Measurements from ENCODE around the gene NDUFS1.

Gene NDUFS1

DNA sequence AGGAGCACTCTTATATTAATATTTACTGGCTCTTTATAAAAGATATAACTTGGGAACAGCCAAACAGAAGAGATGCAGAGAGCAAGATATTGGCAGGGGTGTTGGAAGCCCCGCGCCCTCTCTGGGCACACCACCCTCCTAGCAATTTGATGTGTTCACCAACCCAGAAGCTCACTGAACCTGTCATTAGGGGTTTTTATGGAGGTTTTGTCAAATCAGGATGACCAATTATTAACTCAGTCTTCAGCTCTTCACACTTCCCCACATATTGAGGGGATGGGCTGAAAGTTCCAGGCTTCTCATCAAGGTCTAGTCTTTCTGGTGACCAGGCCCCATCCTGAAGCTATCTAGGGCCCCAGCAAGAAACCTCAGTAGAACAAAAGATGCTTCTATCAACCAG is 62.4 kb downstream of the NDUFS1 start:
- Histone ChIP-seq H3K27ac (ENCODE audit: low read depth, low read length) (no peak overlapping the region), H3K4me1 (ENCODE audit: insufficient read depth, low read length) (peaks cover 11% of the 10 kb centered on the region; the same call in 1 of the 2 replicates)
- 92% methylated on average over 2 of the region's 2 CpGs for WGBS

DNA sequence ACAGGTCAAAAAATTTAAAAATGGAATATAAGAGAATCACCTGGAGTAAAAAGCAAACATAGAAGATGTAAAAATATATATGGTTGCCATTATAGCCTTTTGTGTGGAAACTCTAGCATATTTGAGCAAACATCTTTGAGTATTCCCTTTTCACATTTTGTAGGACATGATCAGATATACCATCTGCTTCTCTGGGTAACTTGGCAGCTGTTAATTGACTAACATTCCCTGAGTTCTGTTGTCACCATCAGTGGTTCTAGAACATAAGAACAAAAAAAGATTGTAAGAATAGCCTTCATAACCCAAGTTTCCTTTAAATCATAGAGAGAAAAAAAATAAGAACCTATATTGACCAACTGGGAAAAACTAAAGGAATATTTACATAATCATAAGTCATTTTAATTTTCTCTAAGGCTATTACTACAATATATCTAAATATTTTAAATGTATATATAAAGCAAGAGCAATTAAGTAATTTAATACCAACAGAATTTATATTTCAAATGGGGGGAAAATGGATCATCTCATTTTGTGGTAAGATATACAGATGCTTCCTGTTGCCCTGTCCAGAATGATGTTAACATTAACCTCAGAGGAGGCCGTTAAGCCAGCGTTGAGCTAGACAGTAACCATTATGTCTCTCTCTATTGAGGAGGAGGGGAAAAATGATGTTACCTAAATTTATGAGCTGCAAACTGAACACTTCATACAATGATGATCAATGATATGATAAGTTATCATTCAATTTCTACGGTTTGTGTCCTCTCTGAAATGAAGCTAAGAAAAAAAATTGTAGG is 63.5 kb downstream of the NDUFS1 start:
- H3K9me3 ChIP-seq (ENCODE audit: insufficient read depth, low read depth, low read length) = no peaks in the 10 kb centered on the region
- H3K27me3 ChIP-seq (ENCODE audit: insufficient read depth, low read length) = no peaks in the 10 kb centered on the region
- H3K36me3 ChIP-seq (ENCODE audit: insufficient read depth, low read length) = peaks cover 2% of the 10 kb centered on the region; the same call in 1 of the 2 replicates
- 95% methylated on average over 3 of the region's 3 CpGs for WGBS
- no peak overlapping the region for H3K27ac ChIP-seq (ENCODE audit: low read depth, low read length)
- peaks cover 11% of the 10 kb centered on the region; the same call in 1 of the 2 replicates for H3K4me1 ChIP-seq (ENCODE audit: insufficient read depth, low read length)
- no peak overlapping the region for H3K4me3 ChIP-seq (ENCODE audit: low read length)
- H3K9ac ChIP-seq (ENCODE audit: low read depth, low read length) = no peak overlapping the region

More for the DNA sequence above, 62.4 kb downstream of the NDUFS1 start:
- Histone ChIP-seq H3K4me3 (ENCODE audit: low read length) (no peak overlapping the region), H3K9me3 (ENCODE audit: insufficient read depth, low read depth, low read length) (no peaks in the 10 kb centered on the region), H3K27me3 (ENCODE audit: insufficient read depth, low read length) (no peaks in the 10 kb centered on the region), H3K36me3 (ENCODE audit: insufficient read depth, low read length) (no peaks in the 10 kb centered on the region), H3K9ac (ENCODE audit: low read depth, low read length) (no peak overlapping the region)

DNA sequence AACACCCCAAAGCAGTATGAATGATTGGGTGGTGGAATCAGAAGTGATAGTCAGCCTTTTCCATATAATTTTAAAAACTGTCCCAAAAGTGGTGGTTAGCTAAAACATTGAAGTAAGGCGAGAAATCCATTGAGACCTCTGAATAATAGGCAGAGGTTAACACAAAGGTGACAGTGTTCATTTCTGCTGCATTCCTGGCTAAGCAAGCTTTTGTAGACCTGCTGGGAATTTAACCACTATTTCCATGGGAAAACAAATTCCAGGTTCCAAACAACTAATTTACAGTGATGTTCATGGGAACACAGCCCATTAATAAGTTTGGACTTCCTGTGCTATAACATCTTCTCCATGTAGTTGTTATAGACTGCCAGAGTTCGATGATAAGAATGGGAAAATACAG is 66.9 kb downstream of the NDUFS1 start:
- 97% methylated on average over 2 of the region's 2 CpGs for WGBS
- Histone ChIP-seq H3K9ac (ENCODE audit: low read depth, low read length) (no peak overlapping the region), H3K4me1 (ENCODE audit: insufficient read depth, low read length) (peaks cover 13% of the 10 kb centered on the region; the same call in 1 of the 2 replicates), H3K27ac (ENCODE audit: low read depth, low read length) (no peak overlapping the region), H3K27me3 (ENCODE audit: insufficient read depth, low read length) (no peaks in the 10 kb centered on the region), H3K36me3 (ENCODE audit: insufficient read depth, low read length) (peaks cover 20% of the 10 kb centered on the region), H3K9me3 (ENCODE audit: insufficient read depth, low read depth, low read length) (no peaks in the 10 kb centered on the region), H3K4me3 (ENCODE audit: low read length) (no peak overlapping the region)

- H3K4me3 ChIP-seq (ENCODE audit: low read length) = 0 out of 2 replicates have a peak overlapping the region, but pooled peaks have one; percentile 11
- H3K27me3 ChIP-seq (ENCODE audit: insufficient read depth, low read length) = no peaks in the 10 kb centered on the region
- H3K9ac ChIP-seq (ENCODE audit: low read depth, low read length) = no peak overlapping the region
- H3K27ac ChIP-seq (ENCODE audit: low read depth, low read length) = no peak overlapping the region
- no peaks in the 10 kb centered on the region for H3K9me3 ChIP-seq (ENCODE audit: insufficient read depth, low read depth, low read length)
- H3K4me1 ChIP-seq (ENCODE audit: insufficient read depth, low read length) = peaks cover 17% of the 10 kb centered on the region; the same call in 1 of the 2 replicates
- H3K36me3 ChIP-seq (ENCODE audit: insufficient read depth, low read length) = peaks cover 20% of the 10 kb centered on the region
These were observed 71.0 kb downstream of the NDUFS1 start for GRCh38 chr2:206088248-206088647.

DNA sequence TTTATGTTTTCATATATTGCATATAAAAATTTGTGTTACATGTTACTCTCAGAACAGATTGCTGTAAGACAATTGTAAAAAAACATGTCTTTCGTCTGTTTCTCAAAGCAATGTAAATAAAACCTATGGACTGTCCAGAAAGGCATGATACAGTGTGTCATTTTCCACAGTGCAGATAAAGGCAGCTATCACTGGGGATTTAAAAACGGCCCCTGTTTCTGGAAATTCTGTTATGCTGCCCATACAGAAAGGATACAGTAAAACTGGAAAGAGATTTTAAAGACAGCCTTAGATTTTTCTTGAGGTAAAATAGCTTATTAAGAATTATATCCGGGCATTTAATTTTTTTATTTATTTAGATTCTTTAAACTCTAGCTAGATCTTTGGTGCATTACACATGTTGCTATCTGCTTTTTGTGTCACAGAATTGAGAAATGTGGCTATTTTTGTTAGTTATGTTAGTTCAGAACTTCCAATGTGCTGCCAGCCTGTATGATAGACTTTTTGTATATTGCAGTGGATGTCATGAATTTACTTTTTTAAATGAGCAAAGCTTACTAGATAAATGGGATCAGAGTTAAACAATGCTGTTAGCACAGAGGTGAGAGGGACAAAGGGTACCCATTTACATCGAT is 72.4 kb downstream of the NDUFS1 start:
- H3K36me3 ChIP-seq (ENCODE audit: insufficient read depth, low read length) = peaks cover 20% of the 10 kb centered on the region
- H3K9me3 ChIP-seq (ENCODE audit: insufficient read depth, low read depth, low read length) = no peaks in the 10 kb centered on the region
- H3K27ac ChIP-seq (ENCODE audit: low read depth, low read length) = peak overlapping the region; percentile 96; the same call in 1 of the 2 replicates
- H3K4me1 ChIP-seq (ENCODE audit: insufficient read depth, low read length) = peaks cover 21% of the 10 kb centered on the region
- H3K27me3 ChIP-seq (ENCODE audit: insufficient read depth, low read length) = no peaks in the 10 kb centered on the region
- 27% methylated on average over 3 of the region's 4 CpGs for WGBS
- H3K4me3 ChIP-seq (ENCODE audit: low read length) = peak overlapping the region; percentile 95
- H3K9ac ChIP-seq (ENCODE audit: low read depth, low read length) = peak overlapping the region; percentile 96

DNA sequence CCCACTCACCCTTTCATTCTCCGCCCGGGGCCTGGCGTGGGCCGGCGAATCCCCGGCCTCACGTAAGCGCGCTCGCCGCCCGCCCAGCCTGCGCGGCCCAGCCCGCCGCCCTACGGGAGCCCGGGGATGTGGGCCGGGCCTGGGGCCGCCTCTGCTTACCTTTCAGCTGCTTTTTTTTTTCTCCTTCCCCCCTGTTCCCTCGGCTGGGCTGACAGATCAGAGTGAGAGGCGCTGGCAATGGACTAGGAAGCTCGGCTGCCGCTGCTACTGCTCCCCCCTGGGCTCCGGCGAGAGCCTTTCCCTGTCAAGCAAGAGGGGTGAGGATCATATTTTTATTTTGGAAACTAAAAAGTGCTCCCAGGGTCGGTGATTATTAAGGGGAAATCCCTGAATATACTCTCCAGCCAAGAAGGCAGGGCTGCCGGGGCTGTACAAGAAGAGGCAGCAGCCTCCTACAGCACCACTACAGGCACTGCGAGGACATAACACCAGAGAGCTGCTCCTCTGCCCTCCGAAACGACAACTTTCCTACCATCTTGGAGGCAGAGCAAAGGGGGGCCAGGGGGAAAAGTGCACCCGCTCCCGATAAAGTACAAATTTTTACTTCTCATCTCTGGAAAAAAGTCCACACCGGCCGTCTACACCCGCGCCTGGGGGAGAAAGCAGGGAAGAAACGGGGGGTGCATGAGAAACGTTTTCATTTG is 73.3 kb downstream of the NDUFS1 start, which contains the start of gene INO80D:
INO80D (minus strand) TSS at position 433 of the 704 bp plus-strand sequence. CDS start 23,158 bp downstream, outside the sequence.
- peaks cover 29% of the 10 kb centered on the region for H3K4me1 ChIP-seq (ENCODE audit: insufficient read depth, low read length)
- peaks cover 19% of the 10 kb centered on the region for H3K36me3 ChIP-seq (ENCODE audit: insufficient read depth, low read length)
- peak within 1 kb of the TSS; percentile 96 for H3K27ac ChIP-seq (ENCODE audit: low read depth, low read length)
- H3K4me3 ChIP-seq (ENCODE audit: low read length) = peak within 1 kb of the TSS; percentile 95
- WGBS = under 1% methylated on average over 37 of the region's 39 CpGs
- no peaks in the 10 kb centered on the region for H3K9me3 ChIP-seq (ENCODE audit: insufficient read depth, low read depth, low read length)
- H3K9ac ChIP-seq (ENCODE audit: low read depth, low read length) = peak within 1 kb of the TSS; percentile 96
- H3K27me3 ChIP-seq (ENCODE audit: insufficient read depth, low read length) = no peaks in the 10 kb centered on the region

DNA sequence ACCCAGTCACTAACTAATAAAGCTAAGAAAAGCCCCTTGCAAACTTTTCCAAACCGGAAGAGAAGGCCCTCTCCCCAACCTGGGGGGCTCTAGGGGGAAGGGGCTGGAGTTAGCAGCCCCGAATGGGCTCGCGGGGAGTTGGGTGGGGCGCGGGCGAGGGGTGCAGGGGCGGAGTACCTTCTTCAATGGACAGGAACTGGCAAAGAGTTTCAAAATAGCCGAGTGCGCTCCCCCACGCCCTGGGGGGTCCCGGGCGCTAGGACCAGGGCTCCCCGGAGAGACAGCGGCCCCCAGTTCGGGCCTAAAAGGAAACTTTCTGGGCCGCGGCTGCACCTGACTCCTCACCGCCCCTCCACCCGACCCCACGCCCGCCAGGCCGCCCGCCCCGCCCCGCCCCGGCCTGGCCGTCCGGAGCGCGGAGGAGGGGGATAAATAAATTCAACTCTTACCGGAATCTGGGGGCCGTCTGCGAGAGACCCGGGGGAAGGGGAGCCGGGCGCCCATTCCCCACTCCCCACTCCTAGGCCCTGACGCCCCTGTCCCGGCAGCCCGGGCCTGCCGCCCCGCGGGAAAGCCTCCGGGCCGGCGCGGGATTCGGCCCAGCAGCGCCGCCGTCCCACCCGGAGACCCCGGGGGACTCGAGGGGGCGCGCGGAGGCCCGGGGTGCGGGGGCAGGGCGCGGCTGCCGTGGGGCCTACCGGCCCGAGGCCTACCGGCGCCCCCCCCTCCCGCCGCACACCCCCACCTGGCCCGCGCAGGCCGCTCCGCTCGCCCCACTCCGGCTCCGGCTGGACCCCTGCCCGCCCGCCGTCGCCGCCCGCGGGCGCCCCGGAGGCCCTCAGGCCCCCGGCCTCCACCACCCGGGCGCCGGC is 74.1 kb downstream of the NDUFS1 start:
- Histone ChIP-seq H3K27ac (ENCODE audit: low read depth, low read length) (peak overlapping the region; percentile 96), H3K9ac (ENCODE audit: low read depth, low read length) (peak overlapping the region; percentile 96), H3K36me3 (ENCODE audit: insufficient read depth, low read length) (peaks cover 13% of the 10 kb centered on the region), H3K27me3 (ENCODE audit: insufficient read depth, low read length) (no peaks in the 10 kb centered on the region), H3K4me3 (ENCODE audit: low read length) (peak overlapping the region; percentile 95), H3K9me3 (ENCODE audit: insufficient read depth, low read depth, low read length) (no peaks in the 10 kb centered on the region), H3K4me1 (ENCODE audit: insufficient read depth, low read length) (peaks cover 33% of the 10 kb centered on the region)
- under 1% methylated on average over 74 of the region's 88 CpGs for WGBS

- Histone ChIP-seq H3K27ac (ENCODE audit: low read depth, low read length) (peak overlapping the region; percentile 96), H3K9ac (ENCODE audit: low read depth, low read length) (peak overlapping the region; percentile 96), H3K36me3 (ENCODE audit: insufficient read depth, low read length) (peaks cover 9% of the 10 kb centered on the region), H3K9me3 (ENCODE audit: insufficient read depth, low read depth, low read length) (no peaks in the 10 kb centered on the region), H3K4me1 (ENCODE audit: insufficient read depth, low read length) (peaks cover 37% of the 10 kb centered on the region), H3K4me3 (ENCODE audit: low read length) (peak overlapping the region; percentile 95), H3K27me3 (ENCODE audit: insufficient read depth, low read length) (no peaks in the 10 kb centered on the region)
- WGBS = 0% methylated on average over 5 of the region's 10 CpGs
These were observed 74.8 kb downstream of the NDUFS1 start for GRCh38 chr2:206084439-206084869.

GRCh38 chr2:206083602-206084438 is 75.4 kb downstream of the NDUFS1 start:
- H3K27ac ChIP-seq (ENCODE audit: low read depth, low read length) = peak overlapping the region; percentile 96
- H3K36me3 ChIP-seq (ENCODE audit: insufficient read depth, low read length) = peaks cover 7% of the 10 kb centered on the region
- peak overlapping the region; percentile 95 for H3K4me3 ChIP-seq (ENCODE audit: low read length)
- no peaks in the 10 kb centered on the region for H3K9me3 ChIP-seq (ENCODE audit: insufficient read depth, low read depth, low read length)
- 0% methylated on average over 11 of the region's 14 CpGs for WGBS
- peaks cover 44% of the 10 kb centered on the region for H3K4me1 ChIP-seq (ENCODE audit: insufficient read depth, low read length)
- peak overlapping the region; percentile 96 for H3K9ac ChIP-seq (ENCODE audit: low read depth, low read length)
- H3K27me3 ChIP-seq (ENCODE audit: insufficient read depth, low read length) = no peaks in the 10 kb centered on the region

Measured in HUES64 (cell line).